ENCODE measurements around the gene UNKL.
A peak's percentile ranks its signal among the peaks of the same experiment; 100 is the strongest.

- TF ChIP-seq POLR2A (IDR thresholded peaks at IDR 0.05) (no peak), CTCF (IDR thresholded peaks at IDR 0.05 in 8 of 11, conservative IDR thresholded peaks at IDR 0.05 in 3 of 11) (no peak), POLR2AphosphoS5 (IDR thresholded peaks at IDR 0.05) (peak in 2 of 3 donors; percentile 17 to 66)
Observed at GRCh38 chr16:1325673-1326371, 88.7 kb downstream of the UNKL start.
